OCI-LY3 (cell line): ENCODE measurements around the gene SUPT3H.

Experiments
- H2AFZ ChIP-seq: fragments of 200-600, 300-600 bp; shearing (Covaris generic); 2 replicates; pipeline ENCODE4 v1.6.0; 2014; ENCODE audit warnings: antibody characterized with exemption, low read depth, low read length
- H3K27ac ChIP-seq: fragments of 200-600, 300-600 bp; sonication (generic); 2 replicates; pipeline ENCODE4 v1.5.1; 2014; ENCODE audit warnings: mild to moderate bottlenecking, low read length, moderate library complexity, mixed read lengths
- H3K27me3 ChIP-seq: fragments of 200-600, 300-600 bp; sonication (generic); 2 replicates; pipeline ENCODE4 v1.6.1; 2014; ENCODE audit warnings: low read depth, low read length, mixed read lengths
- H3K36me3 ChIP-seq: fragments of 200-600, 300-600 bp; sonication (generic); replicated peaks from 2 replicates; pipeline ENCODE3; 2014; ENCODE audit warnings: low read depth, low read length, mixed read lengths
- H3K4me1 ChIP-seq: fragments of 300-600, 200-600 bp; sonication (generic); 2 replicates; pipeline ENCODE4 v1.6.1; 2014; ENCODE audit warnings: low read length, mixed read lengths
- H3K4me2 ChIP-seq: fragments of 200-600, 300-600 bp; sonication (generic); 2 replicates; pipeline ENCODE4 v1.6.1; 2014; ENCODE audit warnings: low read length, mixed read lengths
- H3K4me3 ChIP-seq: fragments of 300-600, 200-600 bp; sonication (generic); 2 replicates; pipeline ENCODE4 v1.5.1; 2014; ENCODE audit warnings: antibody characterized with exemption, mild to moderate bottlenecking, low read length, moderate library complexity
- H3K79me2 ChIP-seq: fragments of 300-600, 200-600 bp; shearing (Covaris generic); 2 replicates; pipeline ENCODE4 v1.6.1; 2014; ENCODE audit warnings: mild to moderate bottlenecking, low read length, mixed read lengths
- H3K9ac ChIP-seq: fragments of 300-600, 200-600 bp; shearing (Covaris generic); 2 replicates; pipeline ENCODE4 v1.6.0; 2014; ENCODE audit warnings: mild to moderate bottlenecking, low read length, moderate library complexity
- H3K9me3 ChIP-seq: fragments of 200-600, 300-600 bp; shearing (Covaris generic); 2 replicates; pipeline ENCODE4 v1.6.1; 2014; ENCODE audit warnings: low read length, mixed read lengths; ENCODE audit not compliant: insufficient read depth
- H4K20me1 ChIP-seq: fragments of 200-600, 300-600 bp; sonication (generic); 2 replicates; pipeline ENCODE4 v1.6.1; 2016; ENCODE audit warnings: low read length, mixed read lengths; ENCODE audit not compliant: insufficient read depth
- CTCF ChIP-seq: fragments of 200-600, 300-600 bp; sonication (generic); IDR thresholded peaks from 2 replicates; pipeline ENCODE4 v1.5.1; 2014; ENCODE audit warnings: antibody characterized with exemption, low read length, low read depth
- EZH2phosphoT487 ChIP-seq: fragments of 200-600 bp; shearing (Covaris generic); IDR thresholded peaks from 2 replicates; pipeline ENCODE4 v1.6.1; 2018; ENCODE audit warnings: antibody characterized with exemption, mixed run types, low read depth

Gene SUPT3H

GRCh38 chr6:45118754-45119153 is 259.0 kb downstream of the SUPT3H start:
- Histone ChIP-seq H3K36me3 (no peaks in the 10 kb centered on the region), H3K4me1 (no peaks in the 10 kb centered on the region), H3K9me3 (no peaks in the 10 kb centered on the region), H3K9ac (no peak overlapping the region), H3K4me3 (no peak overlapping the region), H3K27me3 (no peaks in the 10 kb centered on the region), H3K27ac (no peak overlapping the region), H2AFZ (no peak overlapping the region), H3K4me2 (no peak overlapping the region), H3K79me2 (no peaks in the 10 kb centered on the region), H4K20me1 (no peaks in the 10 kb centered on the region)
- TF ChIP-seq CTCF (no peak), EZH2phosphoT487 (no peak)

- no peaks in the 10 kb centered on the region for H4K20me1 ChIP-seq
- no peaks in the 10 kb centered on the region for H3K27me3 ChIP-seq
- H3K79me2 ChIP-seq: no peaks in the 10 kb centered on the region
- no peak overlapping the region for H3K4me2 ChIP-seq
- H3K4me1 ChIP-seq: no peaks in the 10 kb centered on the region
- no peak overlapping the region for H3K9ac ChIP-seq
- H3K9me3 ChIP-seq: no peaks in the 10 kb centered on the region
- H3K27ac ChIP-seq: no peak overlapping the region
- H3K4me3 ChIP-seq: no peak overlapping the region
- H2AFZ ChIP-seq: no peak overlapping the region
- H3K36me3 ChIP-seq: no peaks in the 10 kb centered on the region
- no peak for TF ChIP-seq EZH2phosphoT487
- TF ChIP-seq CTCF: no peak
These were observed 260.9 kb downstream of the SUPT3H start for GRCh38 chr6:45116714-45117410.

- Histone ChIP-seq H3K36me3 (no peaks in the 10 kb centered on the region), H4K20me1 (no peaks in the 10 kb centered on the region), H3K4me2 (no peak overlapping the region), H3K9ac (no peak overlapping the region), H2AFZ (no peak overlapping the region), H3K79me2 (no peaks in the 10 kb centered on the region), H3K4me3 (no peak overlapping the region), H3K4me1 (no peaks in the 10 kb centered on the region), H3K27me3 (no peaks in the 10 kb centered on the region), H3K27ac (no peak overlapping the region), H3K9me3 (no peaks in the 10 kb centered on the region)
- no peak for TF ChIP-seq CTCF
- TF ChIP-seq EZH2phosphoT487: no peak
These were observed 262.0 kb downstream of the SUPT3H start for GRCh38 chr6:45115696-45116095.

GRCh38 chr6:45112711-45113110 is 265.0 kb downstream of the SUPT3H start:
- no peaks in the 10 kb centered on the region for H3K36me3 ChIP-seq
- no peak overlapping the region for H3K4me2 ChIP-seq
- H3K9ac ChIP-seq: no peak overlapping the region
- peaks cover 9% of the 10 kb centered on the region for H3K4me1 ChIP-seq
- H3K9me3 ChIP-seq: no peaks in the 10 kb centered on the region
- H2AFZ ChIP-seq: no peak overlapping the region
- H4K20me1 ChIP-seq: no peaks in the 10 kb centered on the region
- no peaks in the 10 kb centered on the region for H3K27me3 ChIP-seq
- no peaks in the 10 kb centered on the region for H3K79me2 ChIP-seq
- H3K4me3 ChIP-seq: no peak overlapping the region
- no peak overlapping the region for H3K27ac ChIP-seq
- no peak for TF ChIP-seq CTCF
- TF ChIP-seq EZH2phosphoT487: no peak
